ENCODE data around the gene STXBP5. TPM values are rescaled to one million over a fixed set of nuclear protein-coding genes. Genes with fewer than 3 reads are reported as not detected.

The STXBP5 gene
- total RNA-seq, 2 donors from 2014 or later = 45.8 to 52.3 TPM

- H3K4me3 ChIP-seq = no peak overlapping the region
- H3K4me1 ChIP-seq = no peaks in the 10 kb centered on the region
- H3K9me3 ChIP-seq = no peaks in the 10 kb centered on the region
- no peaks in the 10 kb centered on the region for H3K36me3 ChIP-seq
- no peak overlapping the region for H3K9ac ChIP-seq (ENCODE audit: low read depth in 2 of 2, low read length in 2 of 2)
- H3K27ac ChIP-seq = no peak overlapping the region
- DNase-seq = no peak
- no peaks in the 10 kb centered on the region for H3K27me3 ChIP-seq
- no peak for TF ChIP-seq CTCF (IDR thresholded peaks at IDR 0.05)
- intact Hi-C loops (cut with DNase I) = no loop called here
Measured at GRCh38 chr6:147384737-147385710, 180.8 kb downstream of the STXBP5 start.

GRCh38 chr6:147389463-147389862 lies 185.2 kb downstream of the STXBP5 start:
- H3K4me1 ChIP-seq = no peaks in the 10 kb centered on the region

GRCh38 chr6:147390909-147391536 lies 186.8 kb downstream of the STXBP5 start:
- H3K9ac ChIP-seq (ENCODE audit: low read depth in 2 of 2, low read length in 2 of 2) = no peak overlapping the region
- DNase-seq = no peak
- H3K4me3 ChIP-seq = no peak overlapping the region
- H3K4me1 ChIP-seq = no peaks in the 10 kb centered on the region
- H3K9me3 ChIP-seq = no peaks in the 10 kb centered on the region
- intact Hi-C loops (cut with DNase I) = loop anchor here (10.0 kb wide), 1 partner anchor 784 kb away; no protein-coding TSS in a partner anchor
- no peaks in the 10 kb centered on the region for H3K27me3 ChIP-seq
- H3K36me3 ChIP-seq = no peaks in the 10 kb centered on the region
- H3K27ac ChIP-seq = no peak overlapping the region
- TF ChIP-seq CTCF (IDR thresholded peaks at IDR 0.05) = no peak

More at GRCh38 chr6:147389463-147389862, 185.2 kb downstream of the STXBP5 start:
- intact Hi-C loops (cut with DNase I) = no loop called here
- Histone ChIP-seq H3K27ac (no peak overlapping the region), H3K9me3 (no peaks in the 10 kb centered on the region), H3K27me3 (no peaks in the 10 kb centered on the region), H3K4me3 (no peak overlapping the region), H3K36me3 (no peaks in the 10 kb centered on the region), H3K9ac (ENCODE audit: low read depth in 2 of 2, low read length in 2 of 2) (no peak overlapping the region)
- no peak for DNase-seq
- TF ChIP-seq CTCF (IDR thresholded peaks at IDR 0.05) = no peak

- Histone ChIP-seq H3K27me3 (no peaks in the 10 kb centered on the region), H3K36me3 (no peaks in the 10 kb centered on the region), H3K4me3 (no peak overlapping the region), H3K4me1 (no peaks in the 10 kb centered on the region), H3K27ac (no peak overlapping the region), H3K9ac (ENCODE audit: low read depth in 2 of 2, low read length in 2 of 2) (no peak overlapping the region), H3K9me3 (no peaks in the 10 kb centered on the region)
- intact Hi-C loops (cut with DNase I) = loop anchor here (10.0 kb wide), 1 partner anchor 782 kb away; no protein-coding TSS in a partner anchor
- DNase-seq = no peak
- TF ChIP-seq CTCF (IDR thresholded peaks at IDR 0.05) = no peak
Measured at GRCh38 chr6:147392917-147393625, 188.9 kb downstream of the STXBP5 start.

- Histone ChIP-seq H3K27me3 (no peaks in the 10 kb centered on the region), H3K36me3 (no peaks in the 10 kb centered on the region), H3K9me3 (no peaks in the 10 kb centered on the region), H3K4me3 (no peak overlapping the region), H3K4me1 (no peaks in the 10 kb centered on the region), H3K27ac (no peak overlapping the region), H3K9ac (ENCODE audit: low read depth in 2 of 2, low read length in 2 of 2) (no peak overlapping the region)
- DNase-seq = no peak
- intact Hi-C loops (cut with DNase I) = loop anchor here (10.0 kb wide), 1 partner anchor 780 kb away; no protein-coding TSS in a partner anchor
- no peak for TF ChIP-seq CTCF (IDR thresholded peaks at IDR 0.05)
Measured at GRCh38 chr6:147395158-147395557, 190.9 kb downstream of the STXBP5 start.

Data from colonic mucosa (tissue), 4 donors.